Measurements from ENCODE around the gene GPR21.

GPR21 gene

GRCh38 chr9:123005964-123006363 is 27.5 kb upstream of the GPR21 start:
- peak overlapping the region in 1 of 2 donors; percentile 20 for H3K27ac ChIP-seq
- H3K9me3 ChIP-seq: no peaks in the 10 kb centered on the region
- intact Hi-C loops (cut with DNase I; ENCODE audit: low total_unique reads): no loop called here
- peaks cover 0 to 39% (median 19%) of the 10 kb centered on the region in 4 donors for H3K4me1 ChIP-seq
- no peak for DNase-seq
- no peaks in the 10 kb centered on the region for H3K27me3 ChIP-seq
- H3K36me3 ChIP-seq: peaks cover 0 to 17% (median 9%) of the 10 kb centered on the region in 3 donors
- H3K4me3 ChIP-seq: no peak overlapping the region
- no peak for TF ChIP-seq CTCF (IDR thresholded peaks at IDR 0.05)

GRCh38 chr9:123007269-123007668 is 26.2 kb upstream of the GPR21 start:
- H3K27ac ChIP-seq: peak overlapping the region in 1 of 2 donors; percentile 23
- H3K36me3 ChIP-seq: peaks cover 0 to 20% (median 9%) of the 10 kb centered on the region in 3 donors
- no peak for DNase-seq
- intact Hi-C loops (cut with DNase I; ENCODE audit: low total_unique reads): no loop called here
- no peak overlapping the region for H3K4me3 ChIP-seq
- no peaks in the 10 kb centered on the region for H3K9me3 ChIP-seq
- peaks cover 0 to 31% (median 19%) of the 10 kb centered on the region in 4 donors for H3K4me1 ChIP-seq
- no peaks in the 10 kb centered on the region for H3K27me3 ChIP-seq
- no peak for TF ChIP-seq CTCF (IDR thresholded peaks at IDR 0.05)

- DNase-seq: no peak
- no peak for TF ChIP-seq CTCF (IDR thresholded peaks at IDR 0.05)
- Histone ChIP-seq H3K36me3 (peaks cover 0 to 34% (median 17%) of the 10 kb centered on the region in 3 donors), H3K9me3 (no peaks in the 10 kb centered on the region), H3K4me1 (peaks cover 0 to 17% (median 10%) of the 10 kb centered on the region in 4 donors), H3K27me3 (no peaks in the 10 kb centered on the region), H3K4me3 (no peak overlapping the region), H3K27ac (no peak overlapping the region)
- intact Hi-C loops (cut with DNase I; ENCODE audit: low total_unique reads): no loop called here
Measured at GRCh38 chr9:123008909-123009308, 24.6 kb upstream of the GPR21 start.

- intact Hi-C loops (cut with DNase I; ENCODE audit: low total_unique reads): no loop called here
- DNase-seq: no peak
Measured at GRCh38 chr9:123011380-123011779, 22.1 kb upstream of the GPR21 start.

GRCh38 chr9:123011878-123012528 is 21.5 kb upstream of the GPR21 start:
- intact Hi-C loops (cut with DNase I; ENCODE audit: low total_unique reads): no loop called here
- Histone ChIP-seq H3K4me1 (peaks cover 0 to 2% (median 0%) of the 10 kb centered on the region in 4 donors), H3K4me3 (no peak overlapping the region), H3K36me3 (peaks cover 23 to 58% (median 44%) of the 10 kb centered on the region in 3 donors), H3K27ac (no peak overlapping the region), H3K9me3 (no peaks in the 10 kb centered on the region), H3K27me3 (no peaks in the 10 kb centered on the region)
- no peak for DNase-seq
- TF ChIP-seq CTCF (IDR thresholded peaks at IDR 0.05): no peak

More at GRCh38 chr9:123011380-123011779, 22.1 kb upstream of the GPR21 start:
- Histone ChIP-seq H3K27ac (no peak overlapping the region), H3K4me1 (peaks cover 0 to 8% (median 0%) of the 10 kb centered on the region in 4 donors), H3K9me3 (no peaks in the 10 kb centered on the region), H3K27me3 (no peaks in the 10 kb centered on the region), H3K4me3 (no peak overlapping the region), H3K36me3 (peaks cover 17 to 52% (median 38%) of the 10 kb centered on the region in 3 donors)
- TF ChIP-seq CTCF (IDR thresholded peaks at IDR 0.05): no peak

Data from tibial artery (tissue), 4 donors.